ENCODE measurements around the gene DCTD. TPM values are rescaled to one million over a fixed set of nuclear protein-coding genes. Genes with fewer than 3 reads are reported as not detected.

DCTD gene
- total and polyA plus RNA-seq, 2 donors (not counting 1 experiment from before 2014, with no cell fraction given), result 88.8 to 182 TPM

DNA sequence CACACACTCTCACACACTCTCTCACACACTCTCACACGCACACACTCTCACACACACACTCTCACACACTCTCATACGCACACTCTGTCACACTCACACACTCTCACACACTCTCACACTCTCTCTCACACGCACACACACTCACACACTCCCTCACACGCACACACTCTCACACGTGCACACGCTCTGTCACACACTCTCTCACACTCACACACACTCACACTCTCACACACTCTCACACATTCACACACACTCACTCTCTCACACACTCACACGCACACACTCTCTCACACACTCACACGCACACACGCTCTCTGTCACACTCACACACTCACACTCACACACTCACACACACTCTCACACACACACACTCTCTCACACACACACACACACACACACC, 43.0 kb upstream of the DCTD start:
- TF ChIP-seq, protein P1, sequence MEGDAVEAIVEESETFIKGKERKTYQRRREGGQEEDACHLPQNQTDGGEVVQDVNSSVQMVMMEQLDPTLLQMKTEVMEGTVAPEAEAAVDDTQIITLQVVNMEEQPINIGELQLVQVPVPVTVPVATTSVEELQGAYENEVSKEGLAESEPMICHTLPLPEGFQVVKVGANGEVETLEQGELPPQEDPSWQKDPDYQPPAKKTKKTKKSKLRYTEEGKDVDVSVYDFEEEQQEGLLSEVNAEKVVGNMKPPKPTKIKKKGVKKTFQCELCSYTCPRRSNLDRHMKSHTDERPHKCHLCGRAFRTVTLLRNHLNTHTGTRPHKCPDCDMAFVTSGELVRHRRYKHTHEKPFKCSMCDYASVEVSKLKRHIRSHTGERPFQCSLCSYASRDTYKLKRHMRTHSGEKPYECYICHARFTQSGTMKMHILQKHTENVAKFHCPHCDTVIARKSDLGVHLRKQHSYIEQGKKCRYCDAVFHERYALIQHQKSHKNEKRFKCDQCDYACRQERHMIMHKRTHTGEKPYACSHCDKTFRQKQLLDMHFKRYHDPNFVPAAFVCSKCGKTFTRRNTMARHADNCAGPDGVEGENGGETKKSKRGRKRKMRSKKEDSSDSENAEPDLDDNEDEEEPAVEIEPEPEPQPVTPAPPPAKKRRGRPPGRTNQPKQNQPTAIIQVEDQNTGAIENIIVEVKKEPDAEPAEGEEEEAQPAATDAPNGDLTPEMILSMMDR (conservative IDR thresholded peaks at IDR 0.05 in 1 of 2, IDR thresholded peaks at IDR 0.05 in 1 of 2; ENCODE audit: low read depth in 1 of 2, low read length in 2 of 2), result no peak
- TF ChIP-seq EZH2 (IDR thresholded peaks at IDR 0.05; ENCODE audit: low read length, missing control alignments), result no peak

DNA sequence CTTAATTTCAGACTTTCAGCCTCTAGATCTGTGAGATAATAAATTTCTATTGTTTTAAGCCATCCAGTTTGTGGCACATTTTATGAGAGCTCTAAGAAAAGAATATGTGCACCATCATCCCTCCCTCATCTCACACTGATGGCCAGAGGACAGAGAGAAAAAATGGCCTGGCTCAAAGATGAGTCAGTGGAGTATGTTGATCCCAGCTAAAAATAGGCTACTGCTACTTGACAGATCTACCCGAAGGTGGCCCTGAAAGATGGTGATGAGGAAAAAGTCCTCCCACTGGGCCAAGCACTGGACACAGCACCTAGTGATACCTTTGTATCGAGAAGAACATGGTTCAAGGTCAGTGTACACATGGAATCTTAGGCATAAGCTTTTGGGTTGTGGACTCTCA, 38.2 kb upstream of the DCTD start:
- H3K9ac ChIP-seq (ENCODE audit: insufficient read depth, low read length), result no peak overlapping the region
- DNase-seq (ENCODE audit: low read depth in 2 of 2), result peak in 1 of 2 donors; percentile 35
- H3K27me3 ChIP-seq (ENCODE audit: control insufficient read depth, insufficient read depth, low read length), result no peaks in the 10 kb centered on the region
- H3K36me3 ChIP-seq (ENCODE audit: control insufficient read depth, insufficient read depth, low read length), result no peaks in the 10 kb centered on the region
- no peaks in the 10 kb centered on the region for H3K79me2 ChIP-seq (ENCODE audit: control insufficient read depth, insufficient read depth, low read length)
- no peaks in the 10 kb centered on the region for H3K9me3 ChIP-seq (ENCODE audit: control insufficient read depth, insufficient read depth, low read depth, low read length)
- no peak overlapping the region for H3K4me3 ChIP-seq (replicated peaks in 1 of 4; ENCODE audit: control extremely low read depth in 1 of 4, insufficient read depth in 1 of 4, low read depth in 3 of 4, low read length in 4 of 4)
- H3K27ac ChIP-seq (ENCODE audit: insufficient read depth, low read length), result no peak overlapping the region
- no peaks in the 10 kb centered on the region for H4K20me1 ChIP-seq (ENCODE audit: control insufficient read depth, extremely low read depth, insufficient read depth, low read length)
- H3K4me2 ChIP-seq (ENCODE audit: extremely low read depth, insufficient read depth, low read length), result no peak overlapping the region
- H2AFZ ChIP-seq (ENCODE audit: low read length), result no peak overlapping the region
- H3K4me1 ChIP-seq (ENCODE audit: control insufficient read depth, extremely low read depth, insufficient read depth, low read length), result no peaks in the 10 kb centered on the region
- TF ChIP-seq, protein P1 (conservative IDR thresholded peaks at IDR 0.05 in 1 of 2, IDR thresholded peaks at IDR 0.05 in 1 of 2; ENCODE audit: low read depth in 1 of 2, low read length in 2 of 2), result no peak
- TF ChIP-seq EZH2 (IDR thresholded peaks at IDR 0.05; ENCODE audit: low read length, missing control alignments), result no peak

More for the DNA sequence above, 43.0 kb upstream of the DCTD start:
- H3K79me2 ChIP-seq (ENCODE audit: control insufficient read depth, insufficient read depth, low read length), result no peaks in the 10 kb centered on the region
- no peak for DNase-seq (ENCODE audit: low read depth in 2 of 2)
- H3K4me3 ChIP-seq (replicated peaks in 1 of 4; ENCODE audit: control extremely low read depth in 1 of 4, insufficient read depth in 1 of 4, low read depth in 3 of 4, low read length in 4 of 4), result no peak overlapping the region
- no peak overlapping the region for H3K4me2 ChIP-seq (ENCODE audit: extremely low read depth, insufficient read depth, low read length)
- H3K36me3 ChIP-seq (ENCODE audit: control insufficient read depth, insufficient read depth, low read length), result no peaks in the 10 kb centered on the region
- no peaks in the 10 kb centered on the region for H3K4me1 ChIP-seq (ENCODE audit: control insufficient read depth, extremely low read depth, insufficient read depth, low read length)
- no peaks in the 10 kb centered on the region for H3K27me3 ChIP-seq (ENCODE audit: control insufficient read depth, insufficient read depth, low read length)
- no peak overlapping the region for H2AFZ ChIP-seq (ENCODE audit: low read length)
- no peak overlapping the region for H3K9ac ChIP-seq (ENCODE audit: insufficient read depth, low read length)
- H3K27ac ChIP-seq (ENCODE audit: insufficient read depth, low read length), result no peak overlapping the region
- H3K9me3 ChIP-seq (ENCODE audit: control insufficient read depth, insufficient read depth, low read depth, low read length), result no peaks in the 10 kb centered on the region
- no peaks in the 10 kb centered on the region for H4K20me1 ChIP-seq (ENCODE audit: control insufficient read depth, extremely low read depth, insufficient read depth, low read length)

GRCh38 chr4:182944484-182945213, 27.5 kb upstream of the DCTD start:
- no peaks in the 10 kb centered on the region for H3K36me3 ChIP-seq (ENCODE audit: control insufficient read depth, insufficient read depth, low read length)
- H3K27me3 ChIP-seq (ENCODE audit: control insufficient read depth, insufficient read depth, low read length), result peaks cover 5% of the 10 kb centered on the region
- no peaks in the 10 kb centered on the region for H3K4me1 ChIP-seq (ENCODE audit: control insufficient read depth, extremely low read depth, insufficient read depth, low read length)
- TF ChIP-seq, protein P1 (conservative IDR thresholded peaks at IDR 0.05 in 1 of 2, IDR thresholded peaks at IDR 0.05 in 1 of 2; ENCODE audit: low read depth in 1 of 2, low read length in 2 of 2), result no peak
- TF ChIP-seq EZH2 (IDR thresholded peaks at IDR 0.05; ENCODE audit: low read length, missing control alignments), result no peak
- no peak overlapping the region for H2AFZ ChIP-seq (ENCODE audit: low read length)
- no peaks in the 10 kb centered on the region for H3K9me3 ChIP-seq (ENCODE audit: control insufficient read depth, insufficient read depth, low read depth, low read length)
- H3K27ac ChIP-seq (ENCODE audit: insufficient read depth, low read length), result no peak overlapping the region
- no peaks in the 10 kb centered on the region for H4K20me1 ChIP-seq (ENCODE audit: control insufficient read depth, extremely low read depth, insufficient read depth, low read length)
- H3K4me2 ChIP-seq (ENCODE audit: extremely low read depth, insufficient read depth, low read length), result no peak overlapping the region
- no peak overlapping the region for H3K4me3 ChIP-seq (replicated peaks in 1 of 4; ENCODE audit: control extremely low read depth in 1 of 4, insufficient read depth in 1 of 4, low read depth in 3 of 4, low read length in 4 of 4)
- DNase-seq (ENCODE audit: low read depth in 2 of 2), result no peak
- no peaks in the 10 kb centered on the region for H3K79me2 ChIP-seq (ENCODE audit: control insufficient read depth, insufficient read depth, low read length)
- no peak overlapping the region for H3K9ac ChIP-seq (ENCODE audit: insufficient read depth, low read length)

Measured in fibroblast of lung (primary cell).